ENCODE data around the gene LIPC.

LIPC gene

GRCh38 chr15:58498821-58499580 lies 67.2 kb downstream of the LIPC start:
- DNase-seq: no peak

- DNase-seq: no peak
Measured at GRCh38 chr15:58501006-58501405, 69.2 kb downstream of the LIPC start.

- no peak for DNase-seq
Measured at GRCh38 chr15:58501636-58502188, 69.9 kb downstream of the LIPC start.

- no peak for DNase-seq
Measured at GRCh38 chr15:58503139-58504027, 71.6 kb downstream of the LIPC start.

- no peak for DNase-seq
Measured at GRCh38 chr15:58504674-58505234, 73.0 kb downstream of the LIPC start.

GRCh38 chr15:58505581-58505980 lies 73.8 kb downstream of the LIPC start:
- DNase-seq: no peak

GRCh38 chr15:58506064-58506490 lies 74.3 kb downstream of the LIPC start:
- DNase-seq: peak; percentile 23

- no peak for DNase-seq
Measured at GRCh38 chr15:58506783-58507668, 75.2 kb downstream of the LIPC start.

GRCh38 chr15:58509556-58509955 lies 77.8 kb downstream of the LIPC start:
- no peak for DNase-seq

GRCh38 chr15:58510715-58511598 lies 79.2 kb downstream of the LIPC start:
- DNase-seq: no peak

- DNase-seq: no peak
Measured at GRCh38 chr15:58511599-58511987, 79.8 kb downstream of the LIPC start.

GRCh38 chr15:58512522-58512921 lies 80.7 kb downstream of the LIPC start:
- DNase-seq: no peak

GRCh38 chr15:58513008-58513407 lies 81.2 kb downstream of the LIPC start:
- DNase-seq: no peak

GRCh38 chr15:58513726-58514336 lies 82.0 kb downstream of the LIPC start:
- no peak for DNase-seq

GRCh38 chr15:58515807-58516206 lies 84.0 kb downstream of the LIPC start:
- peak; percentile 8 for DNase-seq

- DNase-seq: peak; percentile 20
Measured at GRCh38 chr15:58517252-58517681, 85.5 kb downstream of the LIPC start.

- DNase-seq: peak; percentile 8
Measured at GRCh38 chr15:58517682-58518525, 86.1 kb downstream of the LIPC start.

GRCh38 chr15:58518626-58519025 lies 86.8 kb downstream of the LIPC start:
- DNase-seq: no peak

GRCh38 chr15:58519516-58519915 lies 87.7 kb downstream of the LIPC start:
- DNase-seq: no peak

- DNase-seq: no peak
Measured at GRCh38 chr15:58520464-58520863, 88.7 kb downstream of the LIPC start.

Measured in CD4-positive, alpha-beta T cell treated with Interleukin-6 for 4 hours (primary cell).